Adrenal gland (tissue), 5 donors: ENCODE data around the gene BRD2.

Source experiments
- CTCF ChIP-seq, 6 experiments: fragments of 450-650 bp in 4 of 6; fragments of 200-600 bp in 2 of 6; sonication (generic) in 1 of 6; IDR thresholded peaks; 1 replicate in 5 of 6; 2 replicates in 1 of 6; pipeline versions ENCODE4 v1.5.1 to v1.8.0; 2016 to 2021; ENCODE audit warnings: antibody characterized with exemption in 6 of 6, mild to moderate bottlenecking in 2 of 6, moderate library complexity in 1 of 6
- POLR2A ChIP-seq, 2 donors: fragments of 450-650 bp; IDR thresholded peaks; one replicate each; pipeline ENCODE4 v1.6.1; 2017; ENCODE audit warnings: antibody characterized with exemption in 2 of 2, mild to moderate bottlenecking in 2 of 2, moderate library complexity in 1 of 2
- donor health status: DM: no; HTN: no; CAD: no.

GRCh38 chr6:33014841-33015634, 46.6 kb downstream of the BRD2 start:
- TF ChIP-seq CTCF (IDR thresholded peaks at IDR 0.05) = peak; percentile 75 to 88 (median 83)
- no peak for TF ChIP-seq POLR2A (IDR thresholded peaks at IDR 0.05)
